ENCODE results near the gene ST8SIA5. TPM values are rescaled to one million over a fixed set of nuclear protein-coding genes. Genes with fewer than 3 reads are reported as not detected.
A peak's percentile ranks its signal among the peaks of the same experiment; 100 is the strongest.

Gene ST8SIA5
- total and polyA plus RNA-seq, 2 of the 4 experiments (the other 2 are of a cell fraction), result 0.03 TPM; not detected in 1

- Histone ChIP-seq H3K4ac (ENCODE audit: low read depth, low read length) (no peak overlapping the region), H3K36me3 (ENCODE audit: control insufficient read depth, insufficient read depth, low read length) (no peaks in the 10 kb centered on the region), H4K8ac (ENCODE audit: low read depth in 2 of 2, low read length in 2 of 2) (no peak overlapping the region; a peak in 1 of 4 replicates), H2AK5ac (ENCODE audit: low read depth, low read length) (no peak overlapping the region), H2BK5ac (ENCODE audit: low read depth, low read length, poor library complexity, severe bottlenecking) (no peak overlapping the region), H2BK120ac (ENCODE audit: low read depth, low read length) (peak overlapping the region; percentile 40; the same call in 1 of the 2 replicates), H3K14ac (replicated peaks; ENCODE audit: low read depth, low read length) (no peak overlapping the region; the same call in 1 of the 2 replicates), H3K9me1 (ENCODE audit: insufficient read depth, low read length) (peaks cover 6% of the 10 kb centered on the region; the same call in 1 of the 2 replicates), H3K27me3 (ENCODE audit: control insufficient read depth, insufficient read depth, low read length) (no peaks in the 10 kb centered on the region; the same call in 1 of the 2 replicates), H3K79me1 (ENCODE audit: low read depth in 1 of 2, low read length in 2 of 2) (no peaks in the 10 kb centered on the region), H3K4me1 (ENCODE audit: control insufficient read depth, insufficient read depth, low read length) (no peaks in the 10 kb centered on the region; the same call in 1 of the 2 replicates), H4K20me1 (ENCODE audit: insufficient read depth, low read length) (no peaks in the 10 kb centered on the region), H3K4me3 (ENCODE audit: insufficient read depth, low read depth, low read length) (no peak overlapping the region), H3K23ac (ENCODE audit: low read depth, low read length) (no peak overlapping the region), H3K4me2 (ENCODE audit: low read depth, low read length) (no peak overlapping the region; the same call in 1 of the 2 replicates), H3K56ac (ENCODE audit: extremely low read depth, insufficient read depth, low read length) (no peak overlapping the region), H3K9me3 (ENCODE audit: control insufficient read depth, insufficient read depth, low read length) (no peaks in the 10 kb centered on the region), H2BK15ac (ENCODE audit: low read depth, low read length) (no peak overlapping the region), H4K5ac (ENCODE audit: low read depth, low read length) (no peak overlapping the region), H2AK9ac (replicated peaks; ENCODE audit: low read depth, low read length, poor library complexity) (no peak overlapping the region), H3K27ac (ENCODE audit: insufficient read depth, low read length) (no peak overlapping the region), H2BK20ac (ENCODE audit: low read depth, low read length) (peak overlapping the region; percentile 52; the same call in 1 of the 2 replicates), H2AFZ (replicated peaks; ENCODE audit: low read length, poor library complexity) (no peak overlapping the region), H3K9ac (ENCODE audit: low read depth, low read length) (no peak overlapping the region), H4K91ac (ENCODE audit: insufficient read depth, low read depth, low read length) (no peak overlapping the region), H3K18ac (ENCODE audit: low read depth, low read length) (no peak overlapping the region)
- intact Hi-C loops (cut with micrococcal nuclease) (no loop called here), dilution Hi-C loops (cut with HindIII; ENCODE audit: low sequenced_read_pairs, unreplicated experiment) (no loop called here), in situ Hi-C loops (cut with MboI; ENCODE audit: low sequenced_read_pairs) (no loop called here)
- ATAC-seq (ENCODE audit: low read depth) (peak; percentile 62), DNase-seq (peak; percentile 58)
- ChIA-PET CTCF (no interaction called here), POLR2A (ENCODE audit: unreplicated experiment) (no interaction called here)
- TF ChIP-seq CHD1 (IDR thresholded peaks at IDR 0.05; ENCODE audit: low read depth, low read length) (no peak), BHLHE40 (IDR thresholded peaks at IDR 0.05; ENCODE audit: low read depth, low read length) (no peak), FOS (IDR thresholded peaks at IDR 0.05; ENCODE audit: low read depth, low read length) (no peak), USF2 (IDR thresholded peaks at IDR 0.05; ENCODE audit: low read depth, low read length) (no peak)
- WGBS, 2 experiments (ENCODE audit: extremely low coverage in 2 of 2, insufficient read length in 1 of 2), result no CpG with 5 or more reads among the region's 5 CpGs
- BruUV-seq (replicated peaks), result no TSS peak
Measured at GRCh38 chr18:46712406-46712805, 44.4 kb downstream of the ST8SIA5 start.
